ENCODE data around the gene GPR146. TPM values are rescaled to one million over a fixed set of nuclear protein-coding genes. Genes with fewer than 3 reads are reported as not detected.

The GPR146 gene
- total and polyA plus RNA-seq, 2 of the 13 experiments (the other 11 are each of a cell fraction or from before 2014, with no cell fraction given), result 2.0 to 15.9 TPM

DNA sequence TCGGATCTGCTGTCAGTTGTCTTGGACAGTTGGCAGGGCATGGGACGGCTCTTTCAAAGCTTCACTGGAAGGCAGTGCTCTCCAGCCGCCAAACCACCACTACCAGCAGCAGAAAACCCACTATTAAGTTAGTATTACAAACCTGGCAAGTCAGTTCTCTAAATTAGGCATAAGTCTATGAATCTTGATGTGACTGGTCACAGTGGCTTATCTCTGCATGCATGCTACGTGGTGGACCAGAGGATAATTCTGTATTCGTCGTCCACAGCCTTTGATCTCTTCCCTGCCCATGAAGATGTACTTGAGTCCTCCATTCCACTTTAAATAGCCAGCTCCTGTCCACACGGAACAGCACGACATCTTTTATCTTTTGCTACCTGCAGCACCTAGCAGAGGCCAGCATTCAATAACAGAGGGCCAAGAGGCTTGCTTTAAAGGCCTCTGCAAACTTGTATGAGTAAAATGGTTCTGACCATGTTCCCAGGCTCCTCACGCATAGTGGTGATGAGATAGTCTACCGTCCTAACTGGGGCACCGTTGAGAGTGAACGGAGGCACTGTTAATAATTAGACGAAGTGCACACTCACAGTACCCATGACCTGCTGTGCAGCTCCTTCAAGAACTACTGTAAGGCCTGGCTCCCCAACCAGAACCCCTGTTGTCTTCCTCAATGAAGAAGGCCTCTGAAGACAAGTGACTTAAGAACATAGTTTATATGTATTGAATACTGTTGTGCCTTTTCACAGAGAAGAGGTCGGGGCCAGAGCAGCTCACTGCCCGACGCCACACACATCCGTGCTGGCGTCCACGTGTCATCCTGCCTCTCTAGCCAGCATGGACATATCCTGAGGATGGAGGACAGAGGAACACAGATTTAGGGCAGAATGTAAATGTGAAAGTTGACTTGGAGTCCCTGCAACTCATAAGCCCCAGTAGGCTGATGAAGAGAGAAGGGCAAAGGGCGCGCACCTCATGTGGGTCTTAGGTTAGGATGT lies 1.0 kb downstream of the GPR146 start (continued):
- no peak for TF ChIP-seq IRF2 (CRISPR knock-in tag; IDR thresholded peaks at IDR 0.05)
- TF ChIP-seq, protein P1, sequence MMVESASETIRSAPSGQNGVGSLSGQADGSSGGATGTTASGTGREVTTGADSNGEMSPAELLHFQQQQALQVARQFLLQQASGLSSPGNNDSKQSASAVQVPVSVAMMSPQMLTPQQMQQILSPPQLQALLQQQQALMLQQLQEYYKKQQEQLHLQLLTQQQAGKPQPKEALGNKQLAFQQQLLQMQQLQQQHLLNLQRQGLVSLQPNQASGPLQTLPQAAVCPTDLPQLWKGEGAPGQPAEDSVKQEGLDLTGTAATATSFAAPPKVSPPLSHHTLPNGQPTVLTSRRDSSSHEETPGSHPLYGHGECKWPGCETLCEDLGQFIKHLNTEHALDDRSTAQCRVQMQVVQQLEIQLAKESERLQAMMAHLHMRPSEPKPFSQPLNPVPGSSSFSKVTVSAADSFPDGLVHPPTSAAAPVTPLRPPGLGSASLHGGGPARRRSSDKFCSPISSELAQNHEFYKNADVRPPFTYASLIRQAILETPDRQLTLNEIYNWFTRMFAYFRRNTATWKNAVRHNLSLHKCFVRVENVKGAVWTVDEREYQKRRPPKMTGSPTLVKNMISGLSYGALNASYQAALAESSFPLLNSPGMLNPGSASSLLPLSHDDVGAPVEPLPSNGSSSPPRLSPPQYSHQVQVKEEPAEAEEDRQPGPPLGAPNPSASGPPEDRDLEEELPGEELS (CRISPR knock-in tag; IDR thresholded peaks at IDR 0.05), result no peak
- TF ChIP-seq ZNF720 (CRISPR knock-in tag; IDR thresholded peaks at IDR 0.05), result no peak
- TF ChIP-seq ZFY (CRISPR knock-in tag; IDR thresholded peaks at IDR 0.05), result 0 out of 2 replicates have a peak, but pooled peaks have one; percentile 8
- no peak for TF ChIP-seq ZNF292 (CRISPR knock-in tag; IDR thresholded peaks at IDR 0.05; ENCODE audit: borderline replicate concordance, low read depth)
- TF ChIP-seq ZNF121 (CRISPR knock-in tag; IDR thresholded peaks at IDR 0.05), result no peak
- TF ChIP-seq, protein P2, sequence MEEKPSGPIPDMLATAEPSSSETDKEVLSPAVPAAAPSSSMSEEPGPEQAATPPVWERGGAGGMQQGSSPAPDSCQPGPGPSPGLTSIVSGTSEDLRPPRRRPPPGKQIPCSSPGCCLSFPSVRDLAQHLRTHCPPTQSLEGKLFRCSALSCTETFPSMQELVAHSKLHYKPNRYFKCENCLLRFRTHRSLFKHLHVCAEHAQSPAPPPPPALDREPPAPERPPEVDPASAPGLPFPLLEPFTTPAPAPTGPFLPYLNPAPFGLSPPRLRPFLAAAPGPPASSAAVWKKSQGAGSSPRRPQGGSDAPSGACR (CRISPR knock-in tag; IDR thresholded peaks at IDR 0.05), result 0 out of 2 replicates have a peak, but pooled peaks have one; percentile 30
- TF ChIP-seq ZNF234 (CRISPR knock-in tag; conservative IDR thresholded peaks at IDR 0.05), result no peak
- 0 out of 2 replicates have a peak, but pooled peaks have one; percentile 0 for TF ChIP-seq TAF1 (CRISPR knock-in tag; IDR thresholded peaks at IDR 0.05)
- TF ChIP-seq RXRA (CRISPR knock-in tag; IDR thresholded peaks at IDR 0.05), result no peak; the same call in 1 of the 2 replicates
- no peak for TF ChIP-seq NONO (IDR thresholded peaks at IDR 0.05)
- peak; percentile 2; the same call in 1 of the 2 replicates for TF ChIP-seq NONO (CRISPR knock-in tag; conservative IDR thresholded peaks at IDR 0.05)
- peak; percentile 57; the same call in 1 of the 2 replicates for TF ChIP-seq ZNF430 (CRISPR knock-in tag; IDR thresholded peaks at IDR 0.05)
- TF ChIP-seq TGIF2 (CRISPR knock-in tag; IDR thresholded peaks at IDR 0.05), result 0 out of 2 replicates have a peak, but pooled peaks have one; percentile 52
- TF ChIP-seq, protein P3, sequence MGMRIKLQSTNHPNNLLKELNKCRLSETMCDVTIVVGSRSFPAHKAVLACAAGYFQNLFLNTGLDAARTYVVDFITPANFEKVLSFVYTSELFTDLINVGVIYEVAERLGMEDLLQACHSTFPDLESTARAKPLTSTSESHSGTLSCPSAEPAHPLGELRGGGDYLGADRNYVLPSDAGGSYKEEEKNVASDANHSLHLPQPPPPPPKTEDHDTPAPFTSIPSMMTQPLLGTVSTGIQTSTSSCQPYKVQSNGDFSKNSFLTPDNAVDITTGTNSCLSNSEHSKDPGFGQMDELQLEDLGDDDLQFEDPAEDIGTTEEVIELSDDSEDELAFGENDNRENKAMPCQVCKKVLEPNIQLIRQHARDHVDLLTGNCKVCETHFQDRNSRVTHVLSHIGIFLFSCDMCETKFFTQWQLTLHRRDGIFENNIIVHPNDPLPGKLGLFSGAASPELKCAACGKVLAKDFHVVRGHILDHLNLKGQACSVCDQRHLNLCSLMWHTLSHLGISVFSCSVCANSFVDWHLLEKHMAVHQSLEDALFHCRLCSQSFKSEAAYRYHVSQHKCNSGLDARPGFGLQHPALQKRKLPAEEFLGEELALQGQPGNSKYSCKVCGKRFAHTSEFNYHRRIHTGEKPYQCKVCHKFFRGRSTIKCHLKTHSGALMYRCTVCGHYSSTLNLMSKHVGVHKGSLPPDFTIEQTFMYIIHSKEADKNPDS (CRISPR knock-in tag; IDR thresholded peaks at IDR 0.05), result 0 out of 2 replicates have a peak, but pooled peaks have one; percentile 59
- TF ChIP-seq ZNF749 (CRISPR knock-in tag; IDR thresholded peaks at IDR 0.05; ENCODE audit: borderline replicate concordance), result no peak
- TF ChIP-seq, protein P4, sequence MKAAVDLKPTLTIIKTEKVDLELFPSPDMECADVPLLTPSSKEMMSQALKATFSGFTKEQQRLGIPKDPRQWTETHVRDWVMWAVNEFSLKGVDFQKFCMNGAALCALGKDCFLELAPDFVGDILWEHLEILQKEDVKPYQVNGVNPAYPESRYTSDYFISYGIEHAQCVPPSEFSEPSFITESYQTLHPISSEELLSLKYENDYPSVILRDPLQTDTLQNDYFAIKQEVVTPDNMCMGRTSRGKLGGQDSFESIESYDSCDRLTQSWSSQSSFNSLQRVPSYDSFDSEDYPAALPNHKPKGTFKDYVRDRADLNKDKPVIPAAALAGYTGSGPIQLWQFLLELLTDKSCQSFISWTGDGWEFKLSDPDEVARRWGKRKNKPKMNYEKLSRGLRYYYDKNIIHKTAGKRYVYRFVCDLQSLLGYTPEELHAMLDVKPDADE (CRISPR knock-in tag; IDR thresholded peaks at IDR 0.05), result no peak
- TF ChIP-seq, protein P5, sequence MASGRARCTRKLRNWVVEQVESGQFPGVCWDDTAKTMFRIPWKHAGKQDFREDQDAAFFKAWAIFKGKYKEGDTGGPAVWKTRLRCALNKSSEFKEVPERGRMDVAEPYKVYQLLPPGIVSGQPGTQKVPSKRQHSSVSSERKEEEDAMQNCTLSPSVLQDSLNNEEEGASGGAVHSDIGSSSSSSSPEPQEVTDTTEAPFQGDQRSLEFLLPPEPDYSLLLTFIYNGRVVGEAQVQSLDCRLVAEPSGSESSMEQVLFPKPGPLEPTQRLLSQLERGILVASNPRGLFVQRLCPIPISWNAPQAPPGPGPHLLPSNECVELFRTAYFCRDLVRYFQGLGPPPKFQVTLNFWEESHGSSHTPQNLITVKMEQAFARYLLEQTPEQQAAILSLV (CRISPR knock-in tag; IDR thresholded peaks at IDR 0.05; ENCODE audit: borderline replicate concordance), result no peak

All from HepG2 (cell line).